ENCODE measurements around the gene MRPS34. TPM values are rescaled to one million over a fixed set of nuclear protein-coding genes. Genes with fewer than 3 reads are reported as not detected.

MRPS34 gene
- total and polyA plus RNA-seq, 9 donors = 31.8 to 79.4 (median 53.6) TPM

- Histone ChIP-seq H3K27me3 (no peaks in the 10 kb centered on the region), H3K4me1 (ENCODE audit: insufficient read depth) (no peaks in the 10 kb centered on the region), H3K4me3 (no peak overlapping the region), H3K9me3 (no peaks in the 10 kb centered on the region), H3K27ac (no peak overlapping the region), H3K36me3 (no peaks in the 10 kb centered on the region)
- TF ChIP-seq EP300 (IDR thresholded peaks at IDR 0.05) (no peak), POLR2A (IDR thresholded peaks at IDR 0.05) (no peak), CTCF (IDR thresholded peaks at IDR 0.05) (no peak)
- WGBS, 3 donors = 87 to 88% (median 87%) methylated on average over 22 to 25 of the region's 25 CpGs
- intact Hi-C loops (cut with DNase I) = no loop called here
- peak in 1 of 5 donors; percentile 26 for DNase-seq
Observed at GRCh38 chr16:1820096-1820945, 47.4 kb upstream of the MRPS34 start.

- Histone ChIP-seq H3K9me3 (no peaks in the 10 kb centered on the region), H3K27me3 (no peaks in the 10 kb centered on the region), H3K36me3 (no peaks in the 10 kb centered on the region), H3K4me1 (ENCODE audit: insufficient read depth) (no peaks in the 10 kb centered on the region), H3K27ac (no peak overlapping the region), H3K4me3 (no peak overlapping the region)
- DNase-seq = peak in 1 of 5 donors; percentile 29
- intact Hi-C loops (cut with DNase I) = no loop called here
- TF ChIP-seq EP300 (IDR thresholded peaks at IDR 0.05) (no peak), CTCF (IDR thresholded peaks at IDR 0.05) (no peak), POLR2A (IDR thresholded peaks at IDR 0.05) (no peak)
- WGBS, 3 donors = 91 to 92% (median 92%) methylated on average over 15 of the region's 15 CpGs
Observed at GRCh38 chr16:1819611-1820010, 46.7 kb upstream of the MRPS34 start.

GRCh38 chr16:1818873-1819525 is 46.1 kb upstream of the MRPS34 start:
- H3K36me3 ChIP-seq = no peaks in the 10 kb centered on the region
- H3K27ac ChIP-seq = no peak overlapping the region
- intact Hi-C loops (cut with DNase I) = no loop called here
- H3K4me1 ChIP-seq (ENCODE audit: insufficient read depth) = no peaks in the 10 kb centered on the region
- no peaks in the 10 kb centered on the region for H3K27me3 ChIP-seq
- TF ChIP-seq EP300 (IDR thresholded peaks at IDR 0.05) (no peak), CTCF (IDR thresholded peaks at IDR 0.05) (no peak), POLR2A (IDR thresholded peaks at IDR 0.05) (no peak)
- no peaks in the 10 kb centered on the region for H3K9me3 ChIP-seq
- no peak overlapping the region for H3K4me3 ChIP-seq
- WGBS, 3 donors = 90 to 93% (median 91%) methylated on average over 28 to 35 of the region's 35 CpGs
- DNase-seq = peak in 2 of 5 donors; percentile 17 to 23

GRCh38 chr16:1818204-1818872 is 45.4 kb upstream of the MRPS34 start:
- Histone ChIP-seq H3K4me1 (ENCODE audit: insufficient read depth) (no peaks in the 10 kb centered on the region), H3K27me3 (no peaks in the 10 kb centered on the region), H3K36me3 (no peaks in the 10 kb centered on the region), H3K4me3 (no peak overlapping the region), H3K27ac (no peak overlapping the region), H3K9me3 (no peaks in the 10 kb centered on the region)
- TF ChIP-seq CTCF (IDR thresholded peaks at IDR 0.05) (no peak), EP300 (IDR thresholded peaks at IDR 0.05) (no peak), POLR2A (IDR thresholded peaks at IDR 0.05) (no peak)
- 88 to 94% (median 92%) methylated on average over 24 to 27 of the region's 27 CpGs for WGBS, 3 donors
- intact Hi-C loops (cut with DNase I) = no loop called here
- peak in 1 of 5 donors; percentile 32 for DNase-seq
